K562 (cell line): ENCODE results near the gene SNTG2.

Experiments
- MAX ChIP-seq: sonication (generic); formaldehyde crosslinking; IDR thresholded peaks from 2 replicates; pipeline ENCODE4 v1.9.0; 2022; ENCODE audit warnings: mild to moderate bottlenecking, missing genetic modification reagents
- MTA3 ChIP-seq: fragments of 450-650 bp; formaldehyde crosslinking; IDR thresholded peaks from 2 replicates; pipeline ENCODE4 v1.6.1; 2017; ENCODE audit warnings: mild to moderate bottlenecking, borderline replicate concordance
- NR2C2 ChIP-seq, 2 experiments: fragments of 200-800 bp in 1 of 2; sonication (Bioruptor generic) in 1 of 2; sonication (generic) in 1 of 2; formaldehyde crosslinking in 1 of 2; IDR thresholded peaks; 2 replicates each; pipeline versions ENCODE4 v1.6.1 to v1.8.0; 2016 to 2022; ENCODE audit warnings: mild to moderate bottlenecking in 1 of 2, missing compliant biosample characterization in 1 of 2, missing genetic modification characterization in 1 of 2, missing genetic modification reagents in 1 of 2
- SAP30 ChIP-seq: fragments of 200-600 bp; sonication (generic); IDR thresholded peaks from 2 replicates; pipeline ENCODE4 v1.6.1; 2012; ENCODE audit warnings: borderline replicate concordance, low read depth, mild to moderate bottlenecking, moderate library complexity, low read length, control low read depth, inconsistent platforms; ENCODE audit not compliant: insufficient read depth, poor library complexity, severe bottlenecking
- TBP ChIP-seq: optimal IDR thresholded peaks from 2 replicates; pipeline ENCODE3; 2011; ENCODE audit warnings: low read depth, low read length, improper control_type of control experiment
- ZKSCAN8 ChIP-seq: fragments of 200-800 bp; sonication (Bioruptor generic); IDR thresholded peaks from 2 replicates; pipeline ENCODE4 v1.6.1; 2016; ENCODE audit warnings: missing genetic modification characterization, missing compliant biosample characterization
- ZNF699 ChIP-seq: fragments of 250-450 bp; sonication (Bioruptor Pico); IDR thresholded peaks from 2 replicates; pipeline ENCODE4 v1.8.0; 2021; ENCODE audit warnings: mild to moderate bottlenecking, moderate library complexity; ENCODE audit not compliant: insufficient replicate concordance

DNA sequence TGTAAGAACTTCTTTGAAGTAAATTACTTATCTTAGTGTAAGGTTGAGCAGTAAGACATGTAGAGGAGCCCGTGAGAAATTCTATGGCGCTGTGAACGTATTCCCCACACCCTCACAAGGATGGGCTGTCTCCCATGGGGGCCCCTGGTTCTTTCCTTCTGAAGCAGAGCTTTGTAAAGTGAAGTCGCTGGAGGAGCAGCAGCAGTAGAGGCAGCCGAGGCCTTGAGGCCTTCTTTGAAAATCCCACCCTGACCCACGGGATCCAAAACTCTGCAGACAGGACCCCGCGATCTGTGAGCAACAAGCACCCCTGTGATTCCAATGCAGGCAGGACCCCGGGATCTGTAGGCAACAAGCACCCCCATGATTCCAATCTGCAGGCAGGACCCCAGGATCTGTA lies 23.8 kb upstream of the SNTG2 start:
- no peak for TF ChIP-seq SAP30
- TF ChIP-seq MAX, result no peak
- TF ChIP-seq MTA3, result no peak
- TF ChIP-seq ZNF699 (CRISPR knock-in tag), result no peak
- no peak for TF ChIP-seq TBP
- no peak for TF ChIP-seq NR2C2 (CRISPR knock-in tag; IDR thresholded peaks at IDR 0.05)
- no peak for TF ChIP-seq NR2C2 (tag; IDR thresholded peaks at IDR 0.05)
- TF ChIP-seq ZKSCAN8 (CRISPR knock-in tag), result no peak
